Cardiac muscle cell (in vitro differentiated cells and primary cell): ENCODE results near the gene IFI35. TPM values are rescaled to one million over a fixed set of nuclear protein-coding genes. Genes with fewer than 3 reads are reported as not detected.
A peak's percentile ranks its signal among the peaks of the same experiment; 100 is the strongest.
"Not testable (repeated sequence)": the region's sequence is repeated elsewhere in the genome, so short reads cannot be mapped to it uniquely, and the experiment has no call there.

Source experiments
- DNase-seq, 2 donors: peaks; one replicate each; pipeline versions ENCODE4 v3.0.0 to v3.0.0-alpha.2; 2010 to 2017; ENCODE audit warnings: low read depth in 1 of 2, low spot score in 1 of 2
- H3K27ac ChIP-seq: fragments of 200-600 bp; sonication (generic); 2 replicates; pipeline ENCODE4 v1.5.1; 2016
- H3K27me3 ChIP-seq: fragments of 200-600 bp; sonication (generic); 2 replicates; pipeline ENCODE4 v1.6.0; 2016; ENCODE audit warnings: control low read depth
- H3K36me3 ChIP-seq: fragments of 200-600 bp; sonication (generic); 2 replicates; pipeline ENCODE4 v1.5.1; 2016; ENCODE audit warnings: control low read depth
- H3K4me1 ChIP-seq: fragments of 200-600 bp; sonication (generic); 2 replicates; pipeline ENCODE4 v1.8.1; 2017; ENCODE audit warnings: low read depth, mild to moderate bottlenecking, mixed run types
- H3K4me3 ChIP-seq: fragments of 200-600 bp; sonication (generic); 2 replicates; pipeline ENCODE4 v1.5.1; 2016; ENCODE audit warnings: mild to moderate bottlenecking
- H3K9me3 ChIP-seq: fragments of 200-600 bp; sonication (generic); 2 replicates; pipeline ENCODE4 v1.5.1; 2017; ENCODE audit warnings: low read depth, mild to moderate bottlenecking, control low read depth
- CTCF ChIP-seq: IDR thresholded peaks from 2 replicates; pipeline ENCODE4 v1.5.1; 2012; ENCODE audit warnings: low read depth, mild to moderate bottlenecking, low read length
- polyA plus RNA-seq: library from polyadenylated mRNA; unstranded; fragments of >200 nt; fragmentation: Nextera tagmentation; extraction: Ambion mirVana; gene quantifications from 2 replicates; pipeline ENCODE4 v1.2.1, GENCODE V29; 2016
- total RNA-seq: library from RNA; depleted of rRNA; stranded (reverse); fragments of >200 nt; gene quantifications from 2 replicates; pipeline ENCODE4 v1.2.3, GENCODE V29; 2016

The IFI35 gene
- total and polyA plus RNA-seq, 2 experiments from 2014 or later, result 6.8 to 8.7 TPM

DNA sequence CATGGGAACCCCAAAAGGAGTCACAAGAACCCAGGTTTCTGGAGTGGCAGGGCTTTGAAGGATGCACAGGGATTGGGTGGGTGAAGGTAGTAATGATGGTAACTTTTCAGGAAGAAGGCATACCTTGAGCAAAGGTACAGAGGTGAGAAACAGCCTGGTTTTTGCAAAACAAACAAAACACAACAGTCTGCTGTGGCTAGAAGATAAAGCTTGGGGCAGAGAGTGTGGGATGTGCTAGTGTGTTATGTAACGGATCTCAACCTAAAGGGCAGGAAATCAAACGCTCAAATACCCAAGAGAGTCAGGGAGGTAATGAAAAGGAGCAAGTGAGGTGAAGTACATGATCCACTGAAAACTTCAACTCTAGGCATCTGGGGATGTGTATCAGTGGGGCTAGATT lies 31.3 kb upstream of the IFI35 start:
- no peak for DNase-seq
- H3K27me3 ChIP-seq, result no peaks in the 10 kb centered on the region
- no peak for TF ChIP-seq CTCF
- H3K9me3 ChIP-seq, result no peaks in the 10 kb centered on the region
- H3K4me1 ChIP-seq, result peaks cover 12% of the 10 kb centered on the region
- peaks cover 3% of the 10 kb centered on the region for H3K36me3 ChIP-seq
- H3K27ac ChIP-seq, result no peak overlapping the region
- H3K4me3 ChIP-seq, result no peak overlapping the region

DNA sequence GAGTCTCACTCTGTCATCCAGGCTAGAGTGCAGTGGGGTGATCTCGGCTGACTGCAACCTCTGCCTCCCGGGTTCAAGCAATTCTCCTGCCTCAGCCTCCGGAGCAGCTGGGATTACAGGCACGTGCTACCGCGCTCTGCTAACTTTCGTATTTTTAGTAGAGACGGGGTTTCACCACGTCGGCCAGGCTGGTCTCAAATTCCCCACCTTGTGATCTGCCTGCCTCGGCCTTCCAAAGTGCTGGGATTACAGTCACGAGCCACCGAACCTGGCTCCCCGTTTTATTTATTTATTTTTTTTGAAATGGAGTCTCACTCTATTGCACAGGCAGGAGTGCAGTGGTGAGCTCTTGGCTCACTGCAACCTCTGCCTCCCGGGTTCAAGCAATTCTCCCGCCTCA lies 30.9 kb upstream of the IFI35 start:
- not testable (repeated sequence) for H3K27me3 ChIP-seq, DNase-seq, H3K4me3 ChIP-seq, H3K9me3 ChIP-seq, H3K27ac ChIP-seq, H3K36me3 ChIP-seq
- H3K4me1 ChIP-seq, result peaks cover 12% of the 10 kb centered on the region

DNA sequence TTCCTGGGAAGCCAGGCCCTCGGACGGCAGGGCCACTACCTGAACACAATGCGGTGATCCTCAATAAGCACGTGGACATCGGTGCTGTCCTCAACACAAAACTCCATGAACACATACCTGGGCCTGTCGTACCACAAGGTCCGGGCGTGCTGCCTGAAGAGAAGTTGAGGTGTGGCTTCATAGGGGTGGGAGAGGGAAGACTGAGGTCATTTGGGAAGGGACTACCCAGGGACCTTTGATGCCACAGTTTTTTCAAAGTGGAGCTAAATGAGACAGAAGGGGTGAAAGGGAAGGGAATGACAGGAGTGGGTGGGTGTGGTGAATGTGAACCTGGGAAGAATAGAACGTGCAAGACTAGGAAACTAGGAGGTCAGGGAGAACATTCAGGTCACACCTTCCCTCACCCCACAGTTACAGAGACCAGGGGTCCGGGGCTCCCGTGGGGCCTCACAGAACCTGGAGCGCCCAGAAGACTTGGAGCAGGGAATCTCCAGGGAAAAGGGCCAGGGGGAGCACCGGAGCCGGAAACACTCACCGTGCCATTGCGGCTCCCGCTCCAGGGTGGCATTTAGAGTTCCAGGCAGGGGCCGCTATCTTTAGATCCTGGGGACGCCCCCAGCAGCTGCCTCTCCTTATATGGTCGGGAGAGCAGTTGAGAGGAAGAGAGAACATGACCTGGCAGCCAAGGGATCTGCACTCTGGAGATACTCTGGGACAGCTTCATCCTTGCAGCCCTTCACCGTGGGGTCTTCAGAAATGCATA lies 26.9 kb upstream of the IFI35 start, which contains the start of gene PTGES3L:
Gene PTGES3L, minus strand, starts transcription at position 570 of the 763 bp plus-strand sequence. Its CDS starts 27 bp downstream, at position 543.
- H3K4me1 ChIP-seq, result peaks cover 20% of the 10 kb centered on the region
- H3K9me3 ChIP-seq, result no peaks in the 10 kb centered on the region
- peak; percentile 60 to 93 for DNase-seq
- H3K27me3 ChIP-seq, result no peaks in the 10 kb centered on the region
- TF ChIP-seq CTCF, result peak; percentile 3
- H3K4me3 ChIP-seq, result peak within 1 kb of the TSS; percentile 94
- peak within 1 kb of the TSS; percentile 100 for H3K27ac ChIP-seq
- peaks cover 4% of the 10 kb centered on the region for H3K36me3 ChIP-seq

DNA sequence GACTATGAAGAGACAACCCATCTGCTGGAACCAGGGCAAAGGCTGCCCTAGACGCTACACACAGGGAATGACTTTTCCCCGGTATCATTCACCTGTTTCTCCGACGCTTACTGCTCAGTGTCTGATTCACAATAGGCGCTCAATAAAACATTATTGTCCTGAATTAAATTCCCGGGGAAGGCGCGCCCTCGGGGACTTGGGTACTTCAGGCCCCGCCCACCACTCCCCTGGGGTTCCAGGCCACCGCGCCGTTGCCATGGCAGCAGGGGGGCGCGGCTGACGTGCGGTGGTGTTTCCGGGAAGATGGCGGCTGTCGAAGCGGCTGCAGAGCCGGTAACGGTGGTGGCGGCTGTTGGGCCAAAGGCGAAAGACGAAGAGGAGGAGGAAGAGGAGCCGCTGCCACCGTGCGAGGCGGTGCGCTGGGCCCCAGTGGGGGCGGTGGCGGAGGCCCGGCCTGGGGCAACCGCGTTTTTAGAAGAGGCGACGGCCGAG lies 26.3 kb upstream of the IFI35 start, which contains the start of gene RUNDC1:
Gene RUNDC1, plus strand, starts transcription at position 292 of the 492 bp plus-strand sequence. Its CDS starts 12 bp downstream, at position 304.
- Histone ChIP-seq H3K4me3 (peak within 1 kb of the TSS; percentile 94), H3K4me1 (peaks cover 20% of the 10 kb centered on the region), H3K27me3 (no peaks in the 10 kb centered on the region), H3K27ac (peak within 1 kb of the TSS; percentile 100), H3K9me3 (no peaks in the 10 kb centered on the region), H3K36me3 (peaks cover 4% of the 10 kb centered on the region)
- no peak for TF ChIP-seq CTCF
- DNase-seq, result peak; percentile 90 to 95

DNA sequence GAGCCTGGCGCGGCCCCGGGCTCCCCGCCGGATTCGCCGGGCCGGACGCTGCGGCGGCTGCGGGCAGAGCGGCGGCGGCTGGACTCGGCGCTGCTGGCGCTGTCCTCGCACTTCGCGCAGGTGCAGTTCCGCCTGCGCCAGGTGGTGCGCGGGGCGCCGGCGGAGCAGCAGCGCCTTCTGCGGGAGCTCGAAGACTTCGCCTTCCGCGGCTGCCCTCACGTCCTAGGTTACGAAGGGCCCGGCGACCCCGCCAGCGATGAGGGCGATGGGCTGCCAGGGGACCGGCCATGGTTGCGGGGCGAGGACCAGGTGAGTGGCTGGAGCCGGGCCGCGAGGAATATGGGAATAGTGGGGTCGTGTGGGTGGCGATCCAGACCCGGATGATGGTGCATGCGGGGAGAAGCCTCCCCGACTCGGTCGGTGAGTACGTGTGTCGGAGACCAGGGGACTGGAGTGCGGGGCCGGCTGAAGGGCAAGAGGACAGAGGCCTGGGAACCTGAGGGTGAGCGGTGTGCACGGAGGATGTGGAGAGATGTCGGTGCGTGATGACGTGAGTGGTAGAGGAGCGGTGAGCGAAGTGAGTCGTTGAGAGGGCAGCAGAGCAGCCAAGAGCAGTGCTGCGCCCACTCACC lies 25.7 kb upstream of the IFI35 start:
- H3K27ac ChIP-seq, result peak overlapping the region; percentile 100
- no peaks in the 10 kb centered on the region for H3K9me3 ChIP-seq
- no peak for TF ChIP-seq CTCF
- DNase-seq, result peak; percentile 54 to 77
- peaks cover 20% of the 10 kb centered on the region for H3K4me1 ChIP-seq
- peak overlapping the region; percentile 94 for H3K4me3 ChIP-seq
- no peaks in the 10 kb centered on the region for H3K27me3 ChIP-seq
- H3K36me3 ChIP-seq, result peaks cover 8% of the 10 kb centered on the region

- no peak for TF ChIP-seq CTCF
- peak overlapping the region; percentile 100 for H3K27ac ChIP-seq
- H3K9me3 ChIP-seq, result no peaks in the 10 kb centered on the region
- no peak overlapping the region for H3K4me3 ChIP-seq
- no peaks in the 10 kb centered on the region for H3K27me3 ChIP-seq
- no peak for DNase-seq
- H3K36me3 ChIP-seq, result peaks cover 17% of the 10 kb centered on the region
- H3K4me1 ChIP-seq, result peaks cover 20% of the 10 kb centered on the region
These were observed 24.3 kb upstream of the IFI35 start for GRCh38 chr17:42982266-42982665.
